Activated CD4-positive, alpha-beta T cell treated with anti-CD3 and anti-CD28 coated beads, Interleukin-2, Interleukin-4, amounts not matched to agents 100 ng/mL and 50 ng/mL, durations not matched to agents 16 hours and 8 hours (primary cell): ENCODE results near the gene CHRND.

Experiments used
- DNase-seq: peaks from one replicate; pipeline ENCODE4 v3.0.0-alpha.2; 2020; ENCODE audit warnings: low spot score

CHRND gene

GRCh38 chr2:232575404-232575746, 49.4 kb downstream of the CHRND start:
- no peak for DNase-seq

DNA sequence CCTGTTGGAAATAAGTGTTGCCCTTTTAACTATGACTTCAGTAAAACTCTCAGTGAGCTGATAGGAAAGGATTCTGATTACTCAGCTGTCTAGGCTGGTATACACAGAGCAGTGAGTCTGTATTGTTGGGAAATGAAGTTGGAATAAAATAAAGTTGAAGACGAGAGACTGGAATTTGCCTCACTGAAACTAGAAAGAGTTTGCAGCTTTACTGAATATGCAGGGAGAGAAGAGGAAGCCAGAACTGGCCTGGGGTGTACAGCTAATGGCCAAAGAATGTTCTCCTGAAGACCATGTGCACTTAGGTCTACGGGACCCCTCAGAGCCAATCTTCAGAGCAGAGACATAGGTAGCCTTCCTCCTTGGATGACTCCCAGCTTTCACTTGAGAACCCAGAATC, 51.0 kb downstream of the CHRND start:
- DNase-seq = no peak

- DNase-seq = no peak
Observed at GRCh38 chr2:232577841-232578240, 51.9 kb downstream of the CHRND start.

GRCh38 chr2:232578626-232579025, 52.7 kb downstream of the CHRND start:
- DNase-seq = no peak

DNA sequence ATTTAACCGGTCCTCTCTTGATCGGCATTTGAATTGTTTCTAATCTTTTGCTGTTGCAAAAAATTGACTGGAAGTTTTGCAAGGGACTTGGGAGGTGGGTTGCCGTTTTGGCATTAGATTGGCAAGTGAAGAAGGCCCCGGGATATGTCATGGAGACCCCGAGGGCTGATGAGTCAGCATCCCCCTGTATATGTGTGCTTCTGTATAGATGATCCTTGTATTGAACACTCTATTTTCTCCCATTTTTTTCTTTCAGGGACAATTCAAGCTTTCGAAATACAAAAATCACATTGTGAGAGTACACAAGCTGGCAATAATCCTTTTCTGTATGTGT, 54.7 kb downstream of the CHRND start:
- DNase-seq = no peak

DNA sequence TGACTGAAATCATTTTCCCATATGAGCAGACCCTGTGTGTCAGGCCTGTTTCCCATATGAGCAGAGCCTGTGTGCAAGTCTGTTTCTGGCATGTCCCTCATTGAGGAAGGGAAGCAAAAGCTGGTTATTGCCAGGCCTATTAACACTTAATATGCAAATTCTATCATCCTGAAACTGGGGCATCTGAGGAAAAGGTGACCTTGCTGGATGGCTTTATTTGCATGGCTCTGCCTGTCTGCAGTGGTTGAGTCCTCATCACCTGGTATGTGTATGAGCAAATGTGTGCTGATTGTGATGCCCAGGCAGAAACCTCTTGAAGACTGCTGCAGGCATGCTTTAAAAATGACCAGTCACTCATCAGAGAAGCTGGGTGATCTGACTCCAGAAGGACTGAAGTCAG, 55.8 kb downstream of the CHRND start:
- DNase-seq = no peak

GRCh38 chr2:232584238-232584637, 58.3 kb downstream of the CHRND start:
- DNase-seq = no peak
